Endothelial cell of umbilical vein (primary cell): ENCODE data around the gene STK24. TPM values are rescaled to one million over a fixed set of nuclear protein-coding genes. Genes with fewer than 3 reads are reported as not detected.

Experiments used
- BruUV-seq: library from RNA; stranded (reverse); fragments of 400-500 nt; replicated peaks from 2 replicates; lab custom pipeline; 2021; lab: Mats Ljungman, UMichigan
- CTCF ChIA-PET: fragments of 300-600, 350-600 bp; sonication (Branson Sonifier 250); formaldehyde crosslinking; loops from one replicate; lab custom pipeline; 2021; ENCODE audit warnings: antibody characterized with exemption, inconsistent platforms; lab: Charles Lee
- POLR2A ChIA-PET: fragments of 300-600, 350-600 bp; sonication (Branson Sonifier 250); formaldehyde crosslinking; loops from one replicate; lab custom pipeline; 2021; ENCODE audit warnings: antibody characterized with exemption, inconsistent platforms; lab: Charles Lee
- DNase-seq: peaks from one replicate; pipeline ENCODE4 v3.0.0-alpha.2; 2011; ENCODE audit warnings: low read depth, low spot score
- FAIRE-seq: peaks from 2 replicates; lab custom pipeline; 2011; peaks lifted over from hg19 to GRCh38; lab: Jason Lieb, UNC
- H2AFZ ChIP-seq: 2 replicates; pipeline ENCODE4 v1.6.0; 2012; ENCODE audit warnings: low read depth, low read length, control low read depth, inconsistent platforms
- H3K27ac ChIP-seq: 2 replicates; pipeline ENCODE4 v1.5.1; 2011; ENCODE audit warnings: low read depth, mild to moderate bottlenecking, control low read depth, low read length, moderate library complexity; ENCODE audit not compliant: insufficient read depth
- H3K27me3 ChIP-seq, 2 experiments: 2 replicates each; pipeline versions ENCODE4 v1.6.0 to v1.6.1; 2011; ENCODE audit warnings: low read length in 2 of 2, mixed read lengths in 1 of 2; ENCODE audit not compliant: control insufficient read depth in 2 of 2, insufficient read depth in 2 of 2
- H3K36me3 ChIP-seq, 2 experiments: 2 replicates in 1 of 2; 3 replicates in 1 of 2; pipeline ENCODE4 v1.5.1; 2011; ENCODE audit warnings: low read length in 2 of 2, mild to moderate bottlenecking in 1 of 2, moderate library complexity in 1 of 2; ENCODE audit not compliant: control insufficient read depth in 2 of 2, insufficient read depth in 2 of 2; ENCODE audit errors: extremely low read depth in 1 of 2
- H3K4me1 ChIP-seq: 3 replicates; pipeline ENCODE4 v1.5.1; 2011; ENCODE audit warnings: mild to moderate bottlenecking, low read length; ENCODE audit not compliant: control insufficient read depth, insufficient read depth; ENCODE audit errors: extremely low read depth
- H3K4me2 ChIP-seq: 2 replicates; pipeline ENCODE4 v1.6.1; 2011; ENCODE audit warnings: low read length, control low read depth, mixed read lengths; ENCODE audit not compliant: insufficient read depth
- H3K4me3 ChIP-seq, 3 experiments: fragments of 200-600 bp in 1 of 3; sonication (generic), shearing (Covaris generic) in 1 of 3; replicated peaks in 1 of 3; 2 replicates each; pipeline ENCODE4 v1.5.1; 2011 to 2016; ENCODE audit warnings: control low read depth in 3 of 3, low read length in 3 of 3, mild to moderate bottlenecking in 2 of 3, inconsistent platforms in 1 of 3, low read depth in 1 of 3, moderate library complexity in 1 of 3; ENCODE audit not compliant: insufficient read depth in 1 of 3
- H3K79me2 ChIP-seq: 2 replicates; pipeline ENCODE4 v1.6.0; 2012; ENCODE audit warnings: low read length, inconsistent platforms; ENCODE audit not compliant: control insufficient read depth, insufficient read depth
- H3K9ac ChIP-seq: replicated peaks from 2 replicates; pipeline ENCODE3; 2011; ENCODE audit warnings: low read length, control low read depth; ENCODE audit not compliant: insufficient read depth; ENCODE audit errors: extremely low read depth
- H3K9me1 ChIP-seq: replicated peaks from 3 replicates; pipeline ENCODE4 v1.6.0; 2011; ENCODE audit warnings: mild to moderate bottlenecking, low read length; ENCODE audit not compliant: control insufficient read depth, insufficient read depth; ENCODE audit errors: extremely low read depth
- H3K9me3 ChIP-seq: replicated peaks from 2 replicates; pipeline ENCODE4 v1.5.1; 2012; ENCODE audit warnings: low read length, inconsistent platforms; ENCODE audit not compliant: control insufficient read depth, insufficient read depth
- H4K20me1 ChIP-seq: replicated peaks from 2 replicates; pipeline ENCODE3; 2011; ENCODE audit warnings: mild to moderate bottlenecking, low read length; ENCODE audit not compliant: control insufficient read depth, insufficient read depth; ENCODE audit errors: extremely low read depth
- CTCF ChIP-seq, 2 donors: IDR thresholded peaks; 1 replicate in 1 of 2; 2 replicates in 1 of 2; pipeline ENCODE4 v1.5.1; 2011; ENCODE audit warnings: low read length in 2 of 2, mild to moderate bottlenecking in 2 of 2, moderate library complexity in 2 of 2, control low read depth in 1 of 2, inconsistent platforms in 1 of 2, low read depth in 1 of 2; ENCODE audit not compliant: insufficient read depth in 1 of 2; ENCODE audit errors: extremely low read depth in 1 of 2
- EZH2 ChIP-seq: IDR thresholded peaks from 2 replicates; pipeline ENCODE4 v1.6.1; 2012; ENCODE audit warnings: borderline replicate concordance, low read depth, mild to moderate bottlenecking, moderate library complexity, low read length, inconsistent platforms; ENCODE audit not compliant: severe bottlenecking
- FOS ChIP-seq: IDR thresholded peaks from 2 replicates; pipeline ENCODE4 v1.6.1; 2011; ENCODE audit warnings: mild to moderate bottlenecking, low read length, moderate library complexity, borderline replicate concordance; ENCODE audit not compliant: insufficient read depth
- GATA2 ChIP-seq: IDR thresholded peaks from 2 replicates; pipeline ENCODE4 v1.7.0; 2011; ENCODE audit warnings: low read depth, mild to moderate bottlenecking, moderate library complexity, mixed read lengths, low read length; ENCODE audit not compliant: insufficient read length, insufficient read depth
- JUN ChIP-seq: IDR thresholded peaks from 2 replicates; pipeline ENCODE4 v1.6.1; 2011; ENCODE audit warnings: borderline replicate concordance, low read depth; ENCODE audit not compliant: insufficient read length, insufficient read depth
- MYC ChIP-seq: IDR thresholded peaks from one replicate; pipeline ENCODE4 v1.6.1; 2011; ENCODE audit warnings: mild to moderate bottlenecking, low read depth, low read length
- POLR2A ChIP-seq: IDR thresholded peaks from 2 replicates; pipeline ENCODE4 v1.6.1; 2012; ENCODE audit warnings: low read depth, mild to moderate bottlenecking, control low read depth, low read length
- POLR2AphosphoS5 ChIP-seq: IDR thresholded peaks from 2 replicates; pipeline ENCODE4 v1.6.1; 2012; ENCODE audit warnings: low read depth, mild to moderate bottlenecking, control low read depth, low read length, moderate library complexity; ENCODE audit not compliant: insufficient read depth
- dilution Hi-C: fragments of 300-500 bp; cut with MboI; formaldehyde crosslinking; loops from one replicate; pipeline ENCODE4 v1.15.0; 2019; ENCODE audit warnings: low sequenced_read_pairs; ENCODE audit not compliant: extremely low pct_ligation_motif_present
- intact Hi-C: fragments of 100-400 bp; cut with micrococcal nuclease; formaldehyde crosslinking; loops from one replicate; pipeline ENCODE4 v1.10.0; 2022
- polyA plus RNA-seq, 4 experiments: library from polyadenylated mRNA; depleted of rRNA in 3 of 4; stranded (reverse) in 3 of 4; unstranded in 1 of 4; fragments of >200 nt; gene quantifications; 2 replicates each; pipeline versions ENCODE4 v1.2.1 to v1.2.3, GENCODE V29; 2011 to 2012; ENCODE audit warnings: missing spikeins in 1 of 4
- total RNA-seq: library from RNA; stranded (reverse); gene quantifications from 2 replicates; pipeline ENCODE4 v1.2.3, GENCODE V29; 2021
- TF ChIP-seq, protein P1 (sequence below): IDR thresholded peaks from 2 replicates; pipeline ENCODE4 v1.6.1; 2011; ENCODE audit not compliant: insufficient read depth, insufficient read length

STK24 gene
- total and polyA plus RNA-seq, 2 donors (not counting 3 experiments of a cell fraction or from before 2014, with no cell fraction given) = 43.3 to 100 TPM

DNA sequence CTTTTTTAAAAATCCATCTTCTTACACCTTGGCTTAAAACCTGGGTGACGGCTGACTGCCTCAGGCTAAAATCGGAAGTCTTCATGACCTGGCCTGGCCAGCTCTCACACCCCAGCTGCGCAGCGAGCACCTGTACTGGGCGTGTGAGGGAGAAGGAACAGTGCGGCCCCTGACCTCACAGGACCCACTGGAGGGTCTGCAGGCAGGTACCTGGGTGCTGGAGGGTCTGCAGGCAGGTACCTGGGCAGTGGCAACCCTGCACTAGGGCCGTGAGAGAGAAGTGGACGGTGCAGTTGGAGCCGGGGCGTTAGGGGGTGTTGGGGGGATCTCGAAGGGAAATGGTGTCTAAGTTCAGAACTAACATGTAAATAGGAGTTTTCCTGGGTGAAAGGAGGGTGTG, 144.3 kb downstream of the STK24 start:
- intact Hi-C loops (no loop called here), dilution Hi-C loops (loop anchor here (25.0 kb wide), 1 partner anchor 230 kb away; no protein-coding TSS in a partner anchor)
- Histone ChIP-seq H3K36me3 (no peaks in the 10 kb centered on the region), H3K27ac (no peak overlapping the region), H3K27me3 (no peaks in the 10 kb centered on the region), H3K4me3 (no peak overlapping the region), H3K4me2 (no peak overlapping the region), H3K9me3 (no peaks in the 10 kb centered on the region), H2AFZ (no peak overlapping the region), H4K20me1 (no peaks in the 10 kb centered on the region), H3K79me2 (no peaks in the 10 kb centered on the region), H3K9ac (no peak overlapping the region), H3K9me1 (no peaks in the 10 kb centered on the region), H3K4me1 (no peaks in the 10 kb centered on the region)
- TF ChIP-seq CTCF (IDR thresholded peaks at IDR 0.05; ENCODE audit: extremely low read depth in 1 of 2, insufficient read depth in 1 of 2, low read depth in 1 of 2, low read length in 2 of 2) (no peak), MYC (no peak), GATA2 (no peak), POLR2A (no peak), EZH2 (no peak), JUN (no peak), FOS (no peak), POLR2AphosphoS5 (no peak)
- TF ChIP-seq, protein P1, sequence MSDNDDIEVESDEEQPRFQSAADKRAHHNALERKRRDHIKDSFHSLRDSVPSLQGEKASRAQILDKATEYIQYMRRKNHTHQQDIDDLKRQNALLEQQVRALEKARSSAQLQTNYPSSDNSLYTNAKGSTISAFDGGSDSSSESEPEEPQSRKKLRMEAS = no peak
- FAIRE-seq (no peak), DNase-seq (no peak)
- POLR2A ChIA-PET = no interaction called here
- CTCF ChIA-PET = no interaction called here
- no TSS peak for BruUV-seq
